ENCODE measurements around the gene CARMIL1.

CARMIL1 gene

DNA sequence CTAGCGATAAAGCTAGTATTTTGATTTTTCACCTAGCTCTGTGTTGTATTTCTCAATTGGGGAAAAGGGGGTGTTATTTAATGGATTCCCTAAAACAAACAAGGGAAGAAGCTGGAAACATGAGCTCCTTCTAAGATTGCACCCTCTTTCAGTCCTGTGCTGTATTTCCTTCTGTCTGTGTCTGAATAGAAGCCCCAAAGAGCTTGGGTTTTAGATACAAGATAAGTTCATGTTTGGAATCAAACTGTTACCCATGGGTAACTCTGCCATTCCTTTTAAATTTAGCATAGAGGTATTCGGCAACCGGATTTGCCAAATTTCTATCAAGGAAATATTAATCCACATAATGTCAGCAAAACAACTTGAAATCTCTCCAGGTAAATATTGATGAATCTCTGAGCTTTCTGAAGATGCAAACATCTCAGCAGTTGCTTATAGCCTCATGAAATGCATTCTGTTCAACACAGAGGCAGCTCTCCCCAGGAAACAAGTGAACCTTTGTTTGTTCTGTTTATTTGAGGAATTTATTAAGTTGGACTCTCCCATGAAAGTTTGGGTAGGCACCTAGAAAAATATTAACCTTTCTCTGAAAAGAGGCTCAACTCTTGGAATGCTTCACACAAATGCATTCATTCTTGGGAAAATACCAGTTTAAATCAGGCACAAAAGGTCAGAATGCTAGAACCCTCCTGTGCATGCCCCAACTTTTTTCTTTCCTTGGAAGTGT is 362.9 kb downstream of the CARMIL1 start:
- ATAC-seq = no peak
- TF ChIP-seq ZNF70 (CRISPR knock-in tag; IDR thresholded peaks at IDR 0.05) (no peak), ZNF8 (CRISPR knock-in tag; IDR thresholded peaks at IDR 0.05) (no peak), ESRRG (CRISPR knock-in tag; IDR thresholded peaks at IDR 0.05) (no peak), TCF4 (CRISPR knock-in tag; IDR thresholded peaks at IDR 0.05; ENCODE audit: borderline replicate concordance) (no peak), ISL1 (CRISPR knock-in tag; IDR thresholded peaks at IDR 0.05) (no peak), ZFP30 (CRISPR knock-in tag; IDR thresholded peaks at IDR 0.05) (no peak), RARB (CRISPR knock-in tag; IDR thresholded peaks at IDR 0.05) (no peak), BACH2 (CRISPR knock-in tag; IDR thresholded peaks at IDR 0.05; ENCODE audit: borderline replicate concordance) (no peak)
- TF ChIP-seq, protein P1, sequence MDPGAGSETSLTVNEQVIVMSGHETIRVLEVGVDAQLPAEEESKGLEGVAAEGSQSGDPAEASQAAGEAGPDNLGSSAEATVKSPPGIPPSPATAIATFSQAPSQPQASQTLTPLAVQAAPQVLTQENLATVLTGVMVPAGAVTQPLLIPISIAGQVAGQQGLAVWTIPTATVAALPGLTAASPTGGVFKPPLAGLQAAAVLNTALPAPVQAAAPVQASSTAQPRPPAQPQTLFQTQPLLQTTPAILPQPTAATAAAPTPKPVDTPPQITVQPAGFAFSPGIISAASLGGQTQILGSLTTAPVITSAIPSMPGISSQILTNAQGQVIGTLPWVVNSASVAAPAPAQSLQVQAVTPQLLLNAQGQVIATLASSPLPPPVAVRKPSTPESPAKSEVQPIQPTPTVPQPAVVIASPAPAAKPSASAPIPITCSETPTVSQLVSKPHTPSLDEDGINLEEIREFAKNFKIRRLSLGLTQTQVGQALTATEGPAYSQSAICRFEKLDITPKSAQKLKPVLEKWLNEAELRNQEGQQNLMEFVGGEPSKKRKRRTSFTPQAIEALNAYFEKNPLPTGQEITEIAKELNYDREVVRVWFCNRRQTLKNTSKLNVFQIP (CRISPR knock-in tag; IDR thresholded peaks at IDR 0.05; ENCODE audit: borderline replicate concordance, low read depth) = no peak
- TF ChIP-seq, protein P2, sequence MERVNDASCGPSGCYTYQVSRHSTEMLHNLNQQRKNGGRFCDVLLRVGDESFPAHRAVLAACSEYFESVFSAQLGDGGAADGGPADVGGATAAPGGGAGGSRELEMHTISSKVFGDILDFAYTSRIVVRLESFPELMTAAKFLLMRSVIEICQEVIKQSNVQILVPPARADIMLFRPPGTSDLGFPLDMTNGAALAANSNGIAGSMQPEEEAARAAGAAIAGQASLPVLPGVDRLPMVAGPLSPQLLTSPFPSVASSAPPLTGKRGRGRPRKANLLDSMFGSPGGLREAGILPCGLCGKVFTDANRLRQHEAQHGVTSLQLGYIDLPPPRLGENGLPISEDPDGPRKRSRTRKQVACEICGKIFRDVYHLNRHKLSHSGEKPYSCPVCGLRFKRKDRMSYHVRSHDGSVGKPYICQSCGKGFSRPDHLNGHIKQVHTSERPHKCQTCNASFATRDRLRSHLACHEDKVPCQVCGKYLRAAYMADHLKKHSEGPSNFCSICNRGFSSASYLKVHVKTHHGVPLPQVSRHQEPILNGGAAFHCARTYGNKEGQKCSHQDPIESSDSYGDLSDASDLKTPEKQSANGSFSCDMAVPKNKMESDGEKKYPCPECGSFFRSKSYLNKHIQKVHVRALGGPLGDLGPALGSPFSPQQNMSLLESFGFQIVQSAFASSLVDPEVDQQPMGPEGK (CRISPR knock-in tag; IDR thresholded peaks at IDR 0.05; ENCODE audit: borderline replicate concordance) = no peak
- TF ChIP-seq, protein P3, sequence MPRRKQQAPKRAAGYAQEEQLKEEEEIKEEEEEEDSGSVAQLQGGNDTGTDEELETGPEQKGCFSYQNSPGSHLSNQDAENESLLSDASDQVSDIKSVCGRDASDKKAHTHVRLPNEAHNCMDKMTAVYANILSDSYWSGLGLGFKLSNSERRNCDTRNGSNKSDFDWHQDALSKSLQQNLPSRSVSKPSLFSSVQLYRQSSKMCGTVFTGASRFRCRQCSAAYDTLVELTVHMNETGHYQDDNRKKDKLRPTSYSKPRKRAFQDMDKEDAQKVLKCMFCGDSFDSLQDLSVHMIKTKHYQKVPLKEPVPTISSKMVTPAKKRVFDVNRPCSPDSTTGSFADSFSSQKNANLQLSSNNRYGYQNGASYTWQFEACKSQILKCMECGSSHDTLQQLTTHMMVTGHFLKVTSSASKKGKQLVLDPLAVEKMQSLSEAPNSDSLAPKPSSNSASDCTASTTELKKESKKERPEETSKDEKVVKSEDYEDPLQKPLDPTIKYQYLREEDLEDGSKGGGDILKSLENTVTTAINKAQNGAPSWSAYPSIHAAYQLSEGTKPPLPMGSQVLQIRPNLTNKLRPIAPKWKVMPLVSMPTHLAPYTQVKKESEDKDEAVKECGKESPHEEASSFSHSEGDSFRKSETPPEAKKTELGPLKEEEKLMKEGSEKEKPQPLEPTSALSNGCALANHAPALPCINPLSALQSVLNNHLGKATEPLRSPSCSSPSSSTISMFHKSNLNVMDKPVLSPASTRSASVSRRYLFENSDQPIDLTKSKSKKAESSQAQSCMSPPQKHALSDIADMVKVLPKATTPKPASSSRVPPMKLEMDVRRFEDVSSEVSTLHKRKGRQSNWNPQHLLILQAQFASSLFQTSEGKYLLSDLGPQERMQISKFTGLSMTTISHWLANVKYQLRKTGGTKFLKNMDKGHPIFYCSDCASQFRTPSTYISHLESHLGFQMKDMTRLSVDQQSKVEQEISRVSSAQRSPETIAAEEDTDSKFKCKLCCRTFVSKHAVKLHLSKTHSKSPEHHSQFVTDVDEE (CRISPR knock-in tag; IDR thresholded peaks at IDR 0.05) = no peak
- TF ChIP-seq, protein P4, sequence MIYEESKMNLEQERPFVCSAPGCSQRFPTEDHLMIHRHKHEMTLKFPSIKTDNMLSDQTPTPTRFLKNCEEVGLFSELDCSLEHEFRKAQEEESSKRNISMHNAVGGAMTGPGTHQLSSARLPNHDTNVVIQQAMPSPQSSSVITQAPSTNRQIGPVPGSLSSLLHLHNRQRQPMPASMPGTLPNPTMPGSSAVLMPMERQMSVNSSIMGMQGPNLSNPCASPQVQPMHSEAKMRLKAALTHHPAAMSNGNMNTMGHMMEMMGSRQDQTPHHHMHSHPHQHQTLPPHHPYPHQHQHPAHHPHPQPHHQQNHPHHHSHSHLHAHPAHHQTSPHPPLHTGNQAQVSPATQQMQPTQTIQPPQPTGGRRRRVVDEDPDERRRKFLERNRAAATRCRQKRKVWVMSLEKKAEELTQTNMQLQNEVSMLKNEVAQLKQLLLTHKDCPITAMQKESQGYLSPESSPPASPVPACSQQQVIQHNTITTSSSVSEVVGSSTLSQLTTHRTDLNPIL (CRISPR knock-in tag; IDR thresholded peaks at IDR 0.05; ENCODE audit: low read depth) = no peak

DNA sequence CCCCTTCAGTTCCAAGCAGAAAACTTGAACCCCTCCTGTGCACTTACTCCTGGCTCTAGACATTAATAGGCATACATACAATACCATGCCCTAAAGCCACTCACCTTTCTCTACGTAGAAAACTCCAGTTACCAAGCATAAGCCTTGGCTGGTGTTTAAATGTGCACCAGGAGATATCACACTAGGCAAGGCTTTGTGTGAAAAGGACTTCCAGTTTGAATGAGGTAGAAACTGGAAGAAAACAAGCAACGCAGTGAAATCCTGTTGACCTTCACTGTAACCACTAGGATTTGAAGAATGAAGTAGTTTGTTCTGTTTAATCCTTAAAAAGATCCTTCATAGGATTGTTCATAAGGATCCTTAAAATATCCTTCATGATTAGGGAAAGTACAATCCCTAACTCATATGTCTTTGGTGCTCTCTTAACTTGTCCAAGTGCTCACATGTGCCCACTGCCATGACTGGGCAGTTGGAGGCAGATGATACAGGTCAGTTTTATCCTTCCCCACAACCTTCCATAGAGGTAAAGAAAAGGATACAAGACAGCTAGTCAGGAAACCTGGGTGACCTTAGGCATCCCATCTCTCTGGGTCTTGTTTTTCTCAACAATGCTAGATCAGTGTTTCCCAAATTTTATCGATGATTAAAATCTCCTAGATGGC is 363.6 kb downstream of the CARMIL1 start:
- ATAC-seq = no peak
- TF ChIP-seq ZNF565 (CRISPR knock-in tag; conservative IDR thresholded peaks at IDR 0.05; ENCODE audit: low read depth) = no peak
- TF ChIP-seq ESRRG (CRISPR knock-in tag; IDR thresholded peaks at IDR 0.05) = no peak
- TF ChIP-seq, protein P2 (CRISPR knock-in tag; IDR thresholded peaks at IDR 0.05; ENCODE audit: borderline replicate concordance) = no peak
- TF ChIP-seq OSR1 (CRISPR knock-in tag; IDR thresholded peaks at IDR 0.05) = no peak
- no peak for TF ChIP-seq ARNTL (CRISPR knock-in tag; IDR thresholded peaks at IDR 0.05; ENCODE audit: borderline replicate concordance, low read depth)
- TF ChIP-seq ZNF8 (CRISPR knock-in tag; IDR thresholded peaks at IDR 0.05) = no peak
- no peak for TF ChIP-seq ZNF70 (CRISPR knock-in tag; IDR thresholded peaks at IDR 0.05)
- TF ChIP-seq, protein P3 (CRISPR knock-in tag; IDR thresholded peaks at IDR 0.05) = no peak
- no peak for TF ChIP-seq SNAI2 (CRISPR knock-in tag; IDR thresholded peaks at IDR 0.05)
- TF ChIP-seq, protein P4 (CRISPR knock-in tag; IDR thresholded peaks at IDR 0.05; ENCODE audit: low read depth) = no peak
- no peak for TF ChIP-seq ZFP30 (CRISPR knock-in tag; IDR thresholded peaks at IDR 0.05)
- TF ChIP-seq BACH2 (CRISPR knock-in tag; IDR thresholded peaks at IDR 0.05; ENCODE audit: borderline replicate concordance) = no peak
- no peak for TF ChIP-seq RARB (CRISPR knock-in tag; IDR thresholded peaks at IDR 0.05)
